HepG2 (cell line): ENCODE results near the gene LAP3. TPM values are rescaled to one million over a fixed set of nuclear protein-coding genes. Genes with fewer than 3 reads are reported as not detected.

Experiments
- EEA1 ChIP-seq: sonication (generic); formaldehyde crosslinking; IDR thresholded peaks from 2 replicates; pipeline ENCODE4 v1.5.1; 2020; ENCODE audit warnings: mild to moderate bottlenecking, missing genetic modification reagents, borderline replicate concordance
- GABPA ChIP-seq, 2 experiments: IDR thresholded peaks; 2 replicates each; pipeline ENCODE4 v1.6.1; 2011 to 2016; ENCODE audit warnings: low read depth in 2 of 2, low read length in 1 of 2, missing biosample characterization in 1 of 2, missing genetic modification characterization in 1 of 2
- HOXD1 ChIP-seq: sonication (generic); formaldehyde crosslinking; IDR thresholded peaks from 2 replicates; pipeline ENCODE4 v1.5.0; 2020; ENCODE audit warnings: missing genetic modification reagents
- ISL2 ChIP-seq: sonication (generic); formaldehyde crosslinking; IDR thresholded peaks from 2 replicates; pipeline ENCODE4 v1.5.0; 2020; ENCODE audit warnings: missing genetic modification reagents
- MYNN ChIP-seq: sonication (generic); formaldehyde crosslinking; IDR thresholded peaks from 2 replicates; pipeline ENCODE4 v1.4.0; 2020; ENCODE audit warnings: mild to moderate bottlenecking, low read depth, missing genetic modification reagents
- RBFOX2 ChIP-seq: fragments of 200-400 bp; formaldehyde crosslinking; IDR thresholded peaks from 2 replicates; pipeline ENCODE4 v1.6.1; 2017; ENCODE audit warnings: low read depth, mild to moderate bottlenecking, low read length
- SAFB2 ChIP-seq: sonication (generic); formaldehyde crosslinking; IDR thresholded peaks from 2 replicates; pipeline ENCODE4 v1.5.1; 2020; ENCODE audit warnings: missing genetic modification reagents, low read depth, mild to moderate bottlenecking, borderline replicate concordance
- TSC22D2 ChIP-seq: sonication (generic); formaldehyde crosslinking; IDR thresholded peaks from 2 replicates; pipeline ENCODE4 v1.5.1; 2020; ENCODE audit warnings: missing genetic modification reagents, mild to moderate bottlenecking, borderline replicate concordance
- ZBTB40 ChIP-seq, 2 experiments: fragments of 450-650 bp in 1 of 2; sonication (generic) in 1 of 2; formaldehyde crosslinking in 1 of 2; IDR thresholded peaks; 2 replicates each; pipeline versions ENCODE4 v1.6.1 to v1.8.0; 2016 to 2022; ENCODE audit warnings: antibody characterized with exemption in 1 of 2, mild to moderate bottlenecking in 1 of 2, missing genetic modification reagents in 1 of 2
- ZC3H13 ChIP-seq: sonication (generic); formaldehyde crosslinking; IDR thresholded peaks from 2 replicates; pipeline ENCODE4 v1.8.1; 2023; ENCODE audit warnings: mild to moderate bottlenecking, missing genetic modification reagents, moderate library complexity
- ZFP37 ChIP-seq: sonication (generic); formaldehyde crosslinking; IDR thresholded peaks from 2 replicates; pipeline ENCODE4 v1.4.0; 2020; ENCODE audit warnings: missing genetic modification reagents, borderline replicate concordance
- ZFX ChIP-seq: sonication (generic); formaldehyde crosslinking; IDR thresholded peaks from 2 replicates; pipeline ENCODE4 v1.4.0; 2020; ENCODE audit warnings: mild to moderate bottlenecking, low read depth, missing genetic modification reagents, moderate library complexity
- ZFYVE20 ChIP-seq: sonication (generic); formaldehyde crosslinking; IDR thresholded peaks from 2 replicates; pipeline ENCODE4 v1.8.0; 2023; ENCODE audit warnings: low read depth, mild to moderate bottlenecking, moderate library complexity, missing genetic modification reagents, borderline replicate concordance
- ZNF235 ChIP-seq: sonication (generic); formaldehyde crosslinking; IDR thresholded peaks from 2 replicates; pipeline ENCODE4 v1.8.1; 2023; ENCODE audit warnings: mild to moderate bottlenecking, missing genetic modification reagents, borderline replicate concordance
- ZNF724P ChIP-seq: sonication (generic); formaldehyde crosslinking; IDR thresholded peaks from 2 replicates; pipeline ENCODE4 v1.8.0; 2022; ENCODE audit warnings: missing genetic modification reagents, borderline replicate concordance
- ZNF775 ChIP-seq: sonication (generic); formaldehyde crosslinking; IDR thresholded peaks from 2 replicates; pipeline ENCODE4 v1.4.0; 2020; ENCODE audit warnings: missing genetic modification reagents, mild to moderate bottlenecking, moderate library complexity, borderline replicate concordance
- ZNF792 ChIP-seq: IDR thresholded peaks from 2 replicates; pipeline ENCODE4 v1.6.1; 2016
- ZSCAN5A ChIP-seq: sonication (generic); formaldehyde crosslinking; IDR thresholded peaks from 2 replicates; pipeline ENCODE4 v1.8.0; 2022; ENCODE audit warnings: mild to moderate bottlenecking, missing genetic modification reagents, borderline replicate concordance
- ZZZ3 ChIP-seq: sonication (generic); formaldehyde crosslinking; IDR thresholded peaks from 2 replicates; pipeline ENCODE4 v1.4.0; 2020; ENCODE audit warnings: missing genetic modification reagents, mild to moderate bottlenecking, borderline replicate concordance
- polyA plus RNA-seq, 8 experiments: library from polyadenylated mRNA; depleted of rRNA in 3 of 8; stranded (reverse) in 7 of 8; unstranded in 1 of 8; fragments of >200 nt; fragmentation: Illumina TruSeq in 4 of 8; extraction: Trizol in 4 of 8; gene quantifications; 2 replicates each; pipeline versions ENCODE4 v1.2.1 to v1.2.3, GENCODE V29; 2011 to 2016; ENCODE audit warnings: low read depth in 4 of 8, missing spikeins in 1 of 8, mixed read lengths in 1 of 8; ENCODE audit not compliant: insufficient read depth in 1 of 8
- total RNA-seq, 5 experiments: library from RNA; depleted of rRNA; stranded (reverse); fragments of >200 nt; fragmentation: Illumina TruSeq; extraction: Trizol; gene quantifications; 2 replicates each; pipeline ENCODE4 v1.2.3, GENCODE V29; 2016; ENCODE audit warnings: low read depth in 1 of 5

LAP3 gene
- total and polyA plus RNA-seq, 2 of the 13 experiments (the other 11 are each of a cell fraction or from before 2014, with no cell fraction given) = 106 to 125 TPM

GRCh38 chr4:17556498-17556897, 20.5 kb upstream of the LAP3 start (continued):
- TF ChIP-seq EEA1 (CRISPR knock-in tag) (no peak), TSC22D2 (CRISPR knock-in tag) (no peak), GABPA (IDR thresholded peaks at IDR 0.05; ENCODE audit: low read depth, low read length) (no peak), GABPA (CRISPR knock-in tag; IDR thresholded peaks at IDR 0.05; ENCODE audit: low read depth) (no peak), ZFP37 (CRISPR knock-in tag) (no peak), ZBTB40 (IDR thresholded peaks at IDR 0.05) (no peak), ZBTB40 (CRISPR knock-in tag; IDR thresholded peaks at IDR 0.05) (no peak; the same call in 1 of the 2 replicates), SAFB2 (no peak), ZSCAN5A (CRISPR knock-in tag) (no peak), ZFYVE20 (no peak), RBFOX2 (no peak), MYNN (CRISPR knock-in tag) (no peak), ZNF724P (CRISPR knock-in tag) (no peak), HOXD1 (CRISPR knock-in tag) (no peak), ZNF235 (CRISPR knock-in tag) (no peak), ZNF775 (no peak), ZC3H13 (CRISPR knock-in tag) (no peak), ISL2 (CRISPR knock-in tag) (peak; percentile 52; the same call in 1 of the 2 replicates), ZNF792 (CRISPR knock-in tag) (no peak), ZZZ3 (CRISPR knock-in tag) (no peak), ZFX (CRISPR knock-in tag) (no peak)
